Lower lobe of right lung (tissue), 2 donors: Measurements from ENCODE around the gene NECTIN1. TPM values are rescaled to one million over a fixed set of nuclear protein-coding genes. Genes with fewer than 3 reads are reported as not detected.

Experiments used
- ATAC-seq, 2 donors: fragments of 200-7000 bp; cut with Tn5 transposase; one replicate each; pipeline ENCODE4 v1.9.1; 2020 to 2022; ENCODE audit warnings: mild to moderate bottlenecking in 2 of 2, moderate library complexity in 2 of 2
- DNase-seq: peaks from one replicate; pipeline ENCODE4 v3.0.0-alpha.2; 2020
- H3K27ac ChIP-seq: fragments of 200-600 bp; one replicate; pipeline ENCODE4 v1.8.0; 2022
- H3K27me3 ChIP-seq: fragments of 200-600 bp; one replicate; pipeline ENCODE4 v1.8.0; 2022; ENCODE audit warnings: low read depth
- H3K36me3 ChIP-seq: fragments of 200-600 bp; one replicate; pipeline ENCODE4 v1.8.0; 2022; ENCODE audit warnings: mild to moderate bottlenecking
- H3K4me1 ChIP-seq: fragments of 200-600 bp; one replicate; pipeline ENCODE4 v1.8.0; 2022
- H3K4me3 ChIP-seq: fragments of 200-600 bp; one replicate; pipeline ENCODE4 v1.8.0; 2022; ENCODE audit warnings: mild to moderate bottlenecking
- H3K9me3 ChIP-seq: fragments of 200-600 bp; one replicate; pipeline ENCODE4 v1.8.0; 2022
- intact Hi-C: fragments of 100-400 bp; cut with DNase I; formaldehyde crosslinking; loops from one replicate; pipeline ENCODE4 v1.11.0; 2022
- total RNA-seq: library from RNA; stranded (reverse); fragmentation: NEBNext Ultra II Directional; extraction: Animal tissue kit (Norgen Biotek cat#: 25700); gene quantifications from one replicate; pipeline ENCODE4 v1.2.1, GENCODE V29; 2021
- TF ChIP-seq, protein P1 (sequence below): fragments of 200-600 bp; IDR thresholded peaks from one replicate; pipeline ENCODE4 v1.8.0; 2022; ENCODE audit warnings: antibody characterized with exemption, mild to moderate bottlenecking
- donor health status: DM: no; HTN: yes; CAD: no; lungs with severe emphysema.

Gene NECTIN1
- total RNA-seq, 1 donor from 2014 or later, result 9.1 TPM

GRCh38 chr11:119610836-119611426 lies 118.1 kb downstream of the NECTIN1 start:
- H3K27ac ChIP-seq, result no peak overlapping the region
- intact Hi-C loops, result no loop called here
- ATAC-seq (no peak), DNase-seq (no peak)
- H3K4me3 ChIP-seq, result no peak overlapping the region
- TF ChIP-seq, protein P1, sequence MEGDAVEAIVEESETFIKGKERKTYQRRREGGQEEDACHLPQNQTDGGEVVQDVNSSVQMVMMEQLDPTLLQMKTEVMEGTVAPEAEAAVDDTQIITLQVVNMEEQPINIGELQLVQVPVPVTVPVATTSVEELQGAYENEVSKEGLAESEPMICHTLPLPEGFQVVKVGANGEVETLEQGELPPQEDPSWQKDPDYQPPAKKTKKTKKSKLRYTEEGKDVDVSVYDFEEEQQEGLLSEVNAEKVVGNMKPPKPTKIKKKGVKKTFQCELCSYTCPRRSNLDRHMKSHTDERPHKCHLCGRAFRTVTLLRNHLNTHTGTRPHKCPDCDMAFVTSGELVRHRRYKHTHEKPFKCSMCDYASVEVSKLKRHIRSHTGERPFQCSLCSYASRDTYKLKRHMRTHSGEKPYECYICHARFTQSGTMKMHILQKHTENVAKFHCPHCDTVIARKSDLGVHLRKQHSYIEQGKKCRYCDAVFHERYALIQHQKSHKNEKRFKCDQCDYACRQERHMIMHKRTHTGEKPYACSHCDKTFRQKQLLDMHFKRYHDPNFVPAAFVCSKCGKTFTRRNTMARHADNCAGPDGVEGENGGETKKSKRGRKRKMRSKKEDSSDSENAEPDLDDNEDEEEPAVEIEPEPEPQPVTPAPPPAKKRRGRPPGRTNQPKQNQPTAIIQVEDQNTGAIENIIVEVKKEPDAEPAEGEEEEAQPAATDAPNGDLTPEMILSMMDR, result no peak
- peaks cover 9% of the 10 kb centered on the region for H3K4me1 ChIP-seq
- H3K9me3 ChIP-seq, result no peaks in the 10 kb centered on the region
- H3K27me3 ChIP-seq, result no peaks in the 10 kb centered on the region
- H3K36me3 ChIP-seq, result no peaks in the 10 kb centered on the region

GRCh38 chr11:119608781-119609180 lies 120.2 kb downstream of the NECTIN1 start:
- no peak overlapping the region for H3K27ac ChIP-seq
- H3K9me3 ChIP-seq, result no peaks in the 10 kb centered on the region
- no peaks in the 10 kb centered on the region for H3K4me1 ChIP-seq
- intact Hi-C loops, result no loop called here
- DNase-seq (no peak), ATAC-seq (no peak)
- H3K4me3 ChIP-seq, result no peak overlapping the region
- TF ChIP-seq, protein P1, result no peak
- H3K27me3 ChIP-seq, result peaks cover 5% of the 10 kb centered on the region
- H3K36me3 ChIP-seq, result no peaks in the 10 kb centered on the region

DNA sequence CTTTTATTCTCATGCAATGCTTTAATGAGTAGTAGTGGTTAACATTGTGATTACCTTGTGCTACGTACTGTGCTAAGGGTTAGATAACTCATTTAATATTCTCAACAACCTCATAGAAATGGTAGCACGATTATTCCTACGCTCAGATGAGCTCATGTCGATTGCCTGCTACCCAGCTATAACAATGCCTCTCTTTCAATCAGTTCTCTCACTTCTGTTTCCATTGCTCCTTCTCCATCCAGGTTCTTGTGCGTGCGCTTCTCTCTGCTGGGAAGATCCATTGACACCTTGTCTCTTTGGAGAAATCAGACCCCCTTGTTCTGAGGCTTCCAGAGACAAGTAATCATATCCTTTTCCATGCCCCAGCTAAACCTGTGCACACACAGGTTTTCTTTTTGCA lies 120.8 kb downstream of the NECTIN1 start:
- TF ChIP-seq, protein P1, result no peak
- no peak for DNase-seq
- H3K9me3 ChIP-seq, result no peaks in the 10 kb centered on the region
- no peaks in the 10 kb centered on the region for H3K36me3 ChIP-seq
- intact Hi-C loops, result no loop called here
- no peak overlapping the region for H3K27ac ChIP-seq
- no peaks in the 10 kb centered on the region for H3K4me1 ChIP-seq
- peaks cover 6% of the 10 kb centered on the region for H3K27me3 ChIP-seq
- H3K4me3 ChIP-seq, result no peak overlapping the region
- no peak for ATAC-seq

DNA sequence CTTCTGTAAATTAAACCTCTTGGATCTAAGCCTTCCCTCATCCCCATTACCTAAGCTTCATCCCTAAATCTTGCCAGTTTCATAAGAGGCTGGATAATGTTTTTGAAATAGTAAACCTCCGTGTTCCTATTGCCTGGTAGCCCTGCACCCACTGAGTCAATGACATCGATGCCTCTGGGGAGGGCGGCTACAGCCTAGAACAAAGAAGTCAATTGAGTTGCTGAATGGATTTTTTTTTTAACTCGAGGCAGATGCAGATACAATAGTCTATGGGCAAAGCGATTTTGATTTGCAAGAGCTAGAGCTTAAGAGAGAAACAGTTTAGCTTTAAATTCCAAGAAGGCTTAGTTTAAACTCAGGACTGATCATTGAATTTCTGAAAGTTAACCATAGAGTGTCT lies 121.3 kb downstream of the NECTIN1 start:
- TF ChIP-seq, protein P1, result no peak
- Histone ChIP-seq H3K4me3 (no peak overlapping the region), H3K9me3 (no peaks in the 10 kb centered on the region), H3K36me3 (no peaks in the 10 kb centered on the region), H3K4me1 (no peaks in the 10 kb centered on the region), H3K27ac (no peak overlapping the region), H3K27me3 (peaks cover 11% of the 10 kb centered on the region)
- DNase-seq, result no peak
- intact Hi-C loops, result no loop called here
- ATAC-seq, result no peak

GRCh38 chr11:119605137-119605665 lies 123.8 kb downstream of the NECTIN1 start:
- no peak overlapping the region for H3K27ac ChIP-seq
- no peaks in the 10 kb centered on the region for H3K4me1 ChIP-seq
- ATAC-seq, result no peak
- H3K36me3 ChIP-seq, result no peaks in the 10 kb centered on the region
- TF ChIP-seq, protein P1, result no peak
- H3K4me3 ChIP-seq, result no peak overlapping the region
- H3K27me3 ChIP-seq, result peaks cover 13% of the 10 kb centered on the region
- intact Hi-C loops, result no loop called here
- H3K9me3 ChIP-seq, result no peaks in the 10 kb centered on the region
- no peak for DNase-seq
